Erythroblast (primary cell): ENCODE data around the gene AS3MT.

Source experiments
- GATA1 ChIP-seq: IDR thresholded peaks from 2 replicates; pipeline ENCODE4 v1.6.1; 2011; ENCODE audit warnings: low read depth, mild to moderate bottlenecking, control low read depth, low read length, moderate library complexity
- POLR2A ChIP-seq: IDR thresholded peaks from 2 replicates; pipeline ENCODE4 v1.6.1; 2011; ENCODE audit warnings: mild to moderate bottlenecking, low read length

GRCh38 chr10:102850025-102850518 lies 19.2 kb upstream of the AS3MT start:
- TF ChIP-seq POLR2A: no peak
- no peak for TF ChIP-seq GATA1
